ENCODE data around the gene SUCNR1. TPM values are rescaled to one million over a fixed set of nuclear protein-coding genes. Genes with fewer than 3 reads are reported as not detected.

Gene SUCNR1
- total RNA-seq, 3 donors from 2014 or later (not counting 1 experiment from before 2014, with no cell fraction given): 0.19 to 0.23 TPM; not detected in 1

GRCh38 chr3:151899996-151900395, 26.6 kb downstream of the SUCNR1 start:
- Mint-ChIP-seq H3K4me3 (no peak overlapping the region), H3K9me3 (no peaks in the 10 kb centered on the region), H3K27ac (peak overlapping the region in 1 of 2 donors; percentile 78), H3K27me3 (ENCODE audit: low read depth in 2 of 2) (peaks cover 0 to 3% of the 10 kb centered on the region in 2 donors), H3K4me1 (peaks cover 50 to 55% of the 10 kb centered on the region in 2 donors), H3K36me3 (no peaks in the 10 kb centered on the region)
- no peak for DNase-seq
- Histone ChIP-seq H3K4me1 (ENCODE audit: control insufficient read depth, insufficient read depth, low read length) (peaks cover 6% of the 10 kb centered on the region), H3K27ac (ENCODE audit: low read length) (no peak overlapping the region), H3K36me3 (ENCODE audit: control insufficient read depth, insufficient read depth, low read length) (no peaks in the 10 kb centered on the region), H3K9me3 (ENCODE audit: control insufficient read depth, insufficient read depth, low read length) (no peaks in the 10 kb centered on the region), H3K27me3 (ENCODE audit: control insufficient read depth, insufficient read depth, low read length) (no peaks in the 10 kb centered on the region), H3K4me3 (ENCODE audit: low read length) (no peak overlapping the region)
- intact Hi-C loops (cut with micrococcal nuclease): no loop called here
- TF ChIP-seq, protein P1, sequence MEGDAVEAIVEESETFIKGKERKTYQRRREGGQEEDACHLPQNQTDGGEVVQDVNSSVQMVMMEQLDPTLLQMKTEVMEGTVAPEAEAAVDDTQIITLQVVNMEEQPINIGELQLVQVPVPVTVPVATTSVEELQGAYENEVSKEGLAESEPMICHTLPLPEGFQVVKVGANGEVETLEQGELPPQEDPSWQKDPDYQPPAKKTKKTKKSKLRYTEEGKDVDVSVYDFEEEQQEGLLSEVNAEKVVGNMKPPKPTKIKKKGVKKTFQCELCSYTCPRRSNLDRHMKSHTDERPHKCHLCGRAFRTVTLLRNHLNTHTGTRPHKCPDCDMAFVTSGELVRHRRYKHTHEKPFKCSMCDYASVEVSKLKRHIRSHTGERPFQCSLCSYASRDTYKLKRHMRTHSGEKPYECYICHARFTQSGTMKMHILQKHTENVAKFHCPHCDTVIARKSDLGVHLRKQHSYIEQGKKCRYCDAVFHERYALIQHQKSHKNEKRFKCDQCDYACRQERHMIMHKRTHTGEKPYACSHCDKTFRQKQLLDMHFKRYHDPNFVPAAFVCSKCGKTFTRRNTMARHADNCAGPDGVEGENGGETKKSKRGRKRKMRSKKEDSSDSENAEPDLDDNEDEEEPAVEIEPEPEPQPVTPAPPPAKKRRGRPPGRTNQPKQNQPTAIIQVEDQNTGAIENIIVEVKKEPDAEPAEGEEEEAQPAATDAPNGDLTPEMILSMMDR (IDR thresholded peaks at IDR 0.05): no peak
- no peak for ATAC-seq

DNA sequence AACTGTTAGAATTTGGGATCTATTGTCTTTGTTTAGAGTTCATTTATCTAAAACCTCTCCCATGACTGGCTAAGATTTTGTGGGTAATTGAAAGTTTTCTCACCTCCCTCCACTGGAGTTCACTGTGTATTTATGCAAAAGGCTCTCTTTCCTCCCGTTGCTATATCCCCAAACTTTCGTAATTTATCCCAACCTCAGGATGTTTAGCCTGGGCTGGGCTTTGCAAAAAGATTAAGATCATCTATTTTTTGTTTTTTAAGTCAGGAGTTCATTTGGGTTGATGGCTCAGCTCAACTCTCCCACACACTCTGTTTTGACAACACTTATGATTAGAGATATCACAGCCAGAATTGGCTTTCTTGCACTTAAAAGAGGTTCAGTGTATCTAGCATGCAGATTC, 27.0 kb downstream of the SUCNR1 start:
- TF ChIP-seq, protein P1 (IDR thresholded peaks at IDR 0.05): no peak
- intact Hi-C loops (cut with micrococcal nuclease): no loop called here
- Histone ChIP-seq H3K27ac (ENCODE audit: low read length) (no peak overlapping the region), H3K4me1 (ENCODE audit: control insufficient read depth, insufficient read depth, low read length) (peaks cover 4% of the 10 kb centered on the region), H3K27me3 (ENCODE audit: control insufficient read depth, insufficient read depth, low read length) (no peaks in the 10 kb centered on the region), H3K36me3 (ENCODE audit: control insufficient read depth, insufficient read depth, low read length) (no peaks in the 10 kb centered on the region), H3K9me3 (ENCODE audit: control insufficient read depth, insufficient read depth, low read length) (no peaks in the 10 kb centered on the region), H3K4me3 (ENCODE audit: low read length) (no peak overlapping the region)
- no peak for DNase-seq
- peaks cover 0 to 3% of the 10 kb centered on the region in 2 donors for H3K27me3 Mint-ChIP-seq (ENCODE audit: low read depth in 2 of 2)
- WGBS (ENCODE audit: insufficient coverage): 60% methylated on average over 1 of the region's 2 CpGs
- H3K9me3 Mint-ChIP-seq: no peaks in the 10 kb centered on the region
- H3K36me3 Mint-ChIP-seq: no peaks in the 10 kb centered on the region
- H3K4me1 Mint-ChIP-seq: peaks cover 45 to 51% of the 10 kb centered on the region in 2 donors
- H3K4me3 Mint-ChIP-seq: no peak overlapping the region
- peak overlapping the region in 1 of 2 donors; percentile 78 for H3K27ac Mint-ChIP-seq
- no peak for ATAC-seq

- Mint-ChIP-seq H3K27me3 (ENCODE audit: low read depth in 2 of 2) (peaks cover 0 to 3% of the 10 kb centered on the region in 2 donors), H3K27ac (peak overlapping the region in 1 of 2 donors; percentile 78), H3K36me3 (no peaks in the 10 kb centered on the region), H3K9me3 (no peaks in the 10 kb centered on the region), H3K4me1 (peaks cover 39 to 44% of the 10 kb centered on the region in 2 donors), H3K4me3 (no peak overlapping the region)
- intact Hi-C loops (cut with micrococcal nuclease): no loop called here
- H3K4me1 ChIP-seq (ENCODE audit: control insufficient read depth, insufficient read depth, low read length): peaks cover 4% of the 10 kb centered on the region
- H3K27ac ChIP-seq (ENCODE audit: low read length): no peak overlapping the region
- 0% methylated on average over 1 of the region's 1 CpG for WGBS (ENCODE audit: insufficient coverage)
- H3K27me3 ChIP-seq (ENCODE audit: control insufficient read depth, insufficient read depth, low read length): no peaks in the 10 kb centered on the region
- H3K9me3 ChIP-seq (ENCODE audit: control insufficient read depth, insufficient read depth, low read length): no peaks in the 10 kb centered on the region
- DNase-seq: no peak
- H3K4me3 ChIP-seq (ENCODE audit: low read length): no peak overlapping the region
- no peak for ATAC-seq
- H3K36me3 ChIP-seq (ENCODE audit: control insufficient read depth, insufficient read depth, low read length): no peaks in the 10 kb centered on the region
- TF ChIP-seq, protein P1 (IDR thresholded peaks at IDR 0.05): no peak
Observed at GRCh38 chr3:151900884-151901643, 27.6 kb downstream of the SUCNR1 start.
